GM20431 (cell line): ENCODE measurements around the gene SULT6B1.
"Not testable (repeated sequence)": the region's sequence is repeated elsewhere in the genome, so short reads cannot be mapped to it uniquely, and the experiment has no call there.

Source experiments
- in situ Hi-C: fragments of 300-500 bp; cut with MseI, MboI; formaldehyde crosslinking; loops from one replicate; pipeline ENCODE4 v1.15.0; 2020; ENCODE audit warnings: low sequenced_read_pairs; ENCODE audit not compliant: unreplicated experiment

Gene SULT6B1, protein sequence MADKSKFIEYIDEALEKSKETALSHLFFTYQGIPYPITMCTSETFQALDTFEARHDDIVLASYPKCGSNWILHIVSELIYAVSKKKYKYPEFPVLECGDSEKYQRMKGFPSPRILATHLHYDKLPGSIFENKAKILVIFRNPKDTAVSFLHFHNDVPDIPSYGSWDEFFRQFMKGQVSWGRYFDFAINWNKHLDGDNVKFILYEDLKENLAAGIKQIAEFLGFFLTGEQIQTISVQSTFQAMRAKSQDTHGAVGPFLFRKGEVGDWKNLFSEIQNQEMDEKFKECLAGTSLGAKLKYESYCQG

DNA sequence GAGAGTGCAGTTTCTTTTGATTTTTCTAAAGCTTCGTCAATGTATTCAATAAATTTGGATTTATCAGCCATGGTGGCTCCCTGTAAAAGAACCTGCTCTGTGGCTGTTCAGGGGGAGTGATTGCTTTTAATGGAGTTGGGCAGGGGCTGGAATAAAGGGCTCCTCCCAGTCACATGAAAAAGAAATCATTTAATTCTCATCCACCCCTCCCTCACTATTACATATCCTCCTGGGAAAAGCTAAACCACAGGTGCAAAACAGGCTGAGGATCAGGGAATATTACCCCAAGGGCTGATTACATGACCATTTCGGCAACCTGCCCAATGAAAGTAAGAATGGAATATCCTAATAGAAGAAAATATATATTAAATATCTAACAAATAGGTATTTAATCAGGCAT lies at the start of gene SULT6B1:
TSS of gene SULT6B1 (minus strand) at position 101 of the 400 bp plus-strand sequence. CDS start at position 71, 30 bp downstream.
- in situ Hi-C loops: no loop called here

DNA sequence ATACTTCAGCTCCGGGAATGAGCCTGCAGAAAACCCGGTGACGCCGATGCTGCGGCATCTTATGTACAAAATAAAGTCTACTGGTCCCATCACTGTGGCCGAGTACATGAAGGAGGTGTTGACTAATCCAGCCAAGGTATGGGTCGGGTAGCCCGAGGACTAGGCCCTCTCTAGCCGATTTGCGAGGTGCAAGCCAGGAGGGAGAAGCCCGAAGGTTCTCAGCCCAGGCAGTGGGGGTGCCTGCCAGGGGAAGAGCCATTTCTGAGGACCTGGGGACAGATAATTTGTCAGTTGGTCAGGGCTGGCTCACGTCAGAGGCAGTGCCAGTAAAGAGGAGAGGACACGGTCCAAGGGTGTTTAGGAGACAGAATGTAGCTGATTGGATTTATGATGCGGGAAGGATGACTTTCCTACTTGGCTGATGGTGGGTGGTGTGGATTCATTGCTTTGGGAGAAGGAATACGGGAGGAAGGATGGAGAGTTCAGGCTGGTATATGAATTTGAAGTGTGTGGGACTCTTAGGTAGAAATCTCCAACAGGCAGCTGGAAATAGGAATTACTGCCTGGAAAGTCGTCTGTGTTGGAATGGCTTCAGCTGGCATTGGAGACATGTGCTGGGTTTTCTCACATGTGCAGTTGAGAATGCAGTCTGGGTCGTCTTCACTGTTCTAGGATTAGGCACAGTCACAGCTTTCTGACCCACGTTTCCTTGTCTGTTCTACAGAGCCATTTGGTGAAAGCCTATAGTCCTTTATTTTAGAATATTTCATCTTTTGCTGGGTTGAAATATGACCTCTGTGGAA lies 43.9 kb upstream of the SULT6B1 start:
- in situ Hi-C loops: no loop called here

DNA sequence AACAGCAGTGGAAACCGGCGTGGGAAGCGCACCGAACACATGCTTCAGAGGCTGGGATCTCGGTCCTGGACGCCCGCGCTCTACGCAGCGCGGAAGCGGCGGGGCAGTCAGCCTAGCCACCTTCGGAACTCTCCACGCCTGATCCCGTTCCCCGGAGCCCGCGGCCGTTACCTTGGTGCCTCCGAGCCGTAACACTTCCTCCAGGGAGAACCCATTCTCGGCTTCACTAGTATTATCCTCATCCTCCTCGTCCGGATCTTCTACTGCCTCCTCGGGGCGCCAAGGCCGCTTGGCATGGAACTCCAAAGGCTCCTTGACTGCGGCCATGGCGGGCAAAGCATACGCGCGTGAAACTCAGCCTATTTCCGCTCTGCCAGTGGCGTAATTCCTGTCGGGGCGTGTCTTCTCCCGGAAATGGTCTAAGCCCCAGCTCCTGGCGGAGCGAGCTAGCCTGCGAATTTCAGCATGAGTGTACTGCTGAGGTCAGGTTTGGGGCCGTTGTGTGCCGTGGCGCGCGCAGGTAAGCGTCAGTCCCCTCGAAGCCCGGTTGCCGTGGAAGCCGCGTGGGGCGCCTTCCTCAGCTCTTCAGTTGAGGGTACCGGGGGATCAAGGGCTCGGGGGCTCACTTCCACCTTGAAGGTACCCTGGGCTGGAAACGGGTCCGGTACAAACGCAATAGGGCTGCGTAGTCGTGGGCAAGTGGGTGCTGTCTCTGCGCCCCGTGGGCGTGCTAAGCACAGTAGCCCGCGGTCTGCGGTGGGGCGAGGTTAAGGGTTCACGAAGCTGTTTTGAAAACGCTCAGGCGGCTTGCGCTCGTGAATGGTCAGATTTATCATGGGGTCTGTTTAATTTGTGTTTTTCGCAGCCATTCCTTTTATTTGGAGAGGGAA lies 43.0 kb upstream of the SULT6B1 start, which contains the start of the genes CEBPZ and NDUFAF7:
TSS of gene CEBPZ (minus strand) at position 356 of the 890 bp plus-strand sequence. CDS start at position 327, 29 bp downstream.
TSS of gene NDUFAF7 (plus strand) at position 418 of the 890 bp plus-strand sequence. CDS start at position 466, 48 bp downstream.
- in situ Hi-C loops: no loop called here

DNA sequence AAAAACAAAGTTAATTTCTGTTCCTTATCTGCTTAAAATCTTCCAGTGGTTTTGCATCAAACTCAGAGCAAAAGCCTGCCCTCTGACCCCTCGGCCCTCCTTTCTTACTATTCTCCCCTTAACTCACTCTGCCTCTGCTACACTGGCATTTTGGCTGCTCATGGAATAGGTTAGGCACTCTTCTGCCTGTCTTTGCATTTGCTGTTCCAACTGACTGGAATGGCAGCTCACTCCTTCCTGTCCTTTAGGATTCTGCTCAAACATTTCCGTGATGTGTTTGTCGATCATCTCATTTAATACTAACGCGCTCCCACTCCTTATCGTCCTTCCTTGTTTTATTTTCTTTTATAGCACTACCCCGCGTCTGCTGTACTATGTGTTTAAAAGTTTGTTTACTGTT lies 42.1 kb upstream of the SULT6B1 start:
- in situ Hi-C loops: no loop called here

DNA sequence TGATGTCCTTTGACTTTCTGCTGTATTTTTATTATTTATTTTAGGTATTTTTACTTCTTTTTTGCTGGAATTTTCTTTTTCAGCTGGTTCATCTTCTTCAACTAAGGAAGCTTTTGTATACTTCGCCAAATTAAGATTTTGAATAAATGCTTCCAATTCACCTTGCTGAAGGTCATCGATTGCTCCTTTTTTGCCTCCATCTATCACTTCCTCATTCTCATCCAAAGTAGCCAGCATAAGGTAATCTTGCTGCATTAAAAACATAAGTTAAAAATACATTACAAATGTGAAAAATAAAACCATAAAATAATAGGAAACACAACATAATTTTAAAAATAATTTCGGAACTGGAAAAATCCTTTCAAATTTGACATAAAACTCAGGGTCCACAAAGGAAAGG lies 40.3 kb upstream of the SULT6B1 start:
- in situ Hi-C loops: no loop called here

DNA sequence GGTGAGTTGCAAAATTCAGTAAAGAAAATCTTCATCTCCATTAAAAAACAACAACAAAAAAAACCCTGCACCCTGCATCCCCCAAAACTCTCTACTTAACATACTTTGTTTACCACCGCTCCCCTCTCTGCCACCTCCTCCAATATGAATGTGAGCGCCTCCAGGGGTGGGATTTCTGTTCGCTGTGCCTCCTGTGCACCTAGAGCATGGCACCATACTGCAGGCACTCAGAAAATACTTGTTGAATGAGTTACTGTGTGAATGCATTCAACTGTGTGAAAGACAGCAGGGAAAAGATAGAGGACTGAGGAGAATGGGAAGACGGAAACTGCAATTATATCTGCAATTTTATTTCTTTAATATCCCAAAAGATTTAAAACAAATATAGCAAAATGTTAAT lies 38.4 kb upstream of the SULT6B1 start:
- in situ Hi-C loops: no loop called here

DNA sequence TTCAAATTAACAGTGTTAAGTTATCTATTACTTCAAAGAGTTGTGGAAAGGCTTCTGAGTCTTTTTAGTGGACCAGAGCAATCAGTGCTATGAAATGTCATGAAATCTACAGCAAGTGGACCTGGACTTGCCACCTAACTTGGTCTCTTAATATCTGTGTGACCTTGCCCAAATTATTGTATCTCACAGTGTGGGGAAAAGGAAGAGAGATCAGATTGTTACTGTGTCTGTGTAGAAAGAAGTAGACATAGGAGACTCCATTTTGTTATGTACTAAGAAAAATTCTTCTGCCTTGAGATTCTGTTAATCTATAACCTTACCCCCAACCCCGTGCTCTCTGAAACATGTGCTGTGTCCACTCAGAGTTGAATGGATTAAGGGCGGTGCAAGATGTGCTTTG lies 36.7 kb upstream of the SULT6B1 start:
- in situ Hi-C loops: not testable (repeated sequence)

DNA sequence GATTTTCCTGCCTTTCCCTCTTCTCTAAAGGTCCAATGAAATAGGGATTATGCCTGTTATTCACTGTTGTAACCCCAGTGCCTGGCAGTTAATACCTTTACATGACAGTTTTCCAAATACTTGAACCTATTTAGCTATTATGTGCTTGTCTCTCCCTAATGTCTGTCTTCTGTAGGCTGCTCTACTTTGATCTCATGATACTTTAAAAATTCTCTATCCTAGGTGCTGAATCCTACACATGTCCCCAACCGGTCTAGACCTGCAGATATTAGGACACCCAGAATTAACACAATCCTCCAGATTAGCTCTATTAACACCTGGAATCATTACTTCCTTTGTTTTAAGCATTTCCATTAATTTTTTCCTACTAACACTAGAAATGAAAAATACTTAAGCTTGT lies 35.6 kb upstream of the SULT6B1 start:
- in situ Hi-C loops: no loop called here

DNA sequence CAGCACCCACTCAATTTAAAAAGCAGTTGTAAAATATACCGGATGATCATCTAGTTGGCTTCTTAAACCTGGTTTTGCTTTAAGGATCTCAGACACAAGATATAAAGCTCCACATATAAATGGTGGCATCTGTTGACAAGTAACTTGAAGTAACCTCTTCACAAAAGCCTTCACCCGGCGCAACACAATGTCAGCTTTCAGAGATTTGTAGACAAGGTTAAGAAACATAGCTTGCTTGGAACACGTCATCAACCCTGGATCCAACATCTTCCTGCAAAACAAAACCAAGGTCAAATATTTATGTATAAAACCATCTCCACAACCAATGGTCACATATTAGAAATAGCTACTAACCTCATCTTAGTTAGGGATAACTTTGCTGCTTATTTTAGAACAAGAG lies 34.7 kb upstream of the SULT6B1 start:
- in situ Hi-C loops: no loop called here

DNA sequence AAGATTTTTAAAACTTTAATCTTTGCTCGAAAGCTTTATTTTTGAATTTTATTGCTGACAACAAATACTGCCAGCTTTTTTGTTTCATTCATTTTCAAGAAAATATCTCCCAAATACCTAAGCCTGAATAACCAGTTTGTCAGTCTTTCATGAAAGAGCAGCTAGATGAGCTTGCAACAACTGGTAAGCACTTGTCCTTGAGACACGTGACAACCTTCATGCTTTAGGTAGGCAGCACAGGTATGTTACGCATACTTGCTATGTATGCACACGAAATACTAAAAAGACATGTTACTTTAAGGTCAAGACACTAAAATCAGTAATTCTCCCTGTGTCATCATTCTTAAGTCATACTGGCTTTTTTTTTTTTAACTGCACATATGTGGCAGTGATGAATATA lies 30.6 kb upstream of the SULT6B1 start:
- in situ Hi-C loops: no loop called here

DNA sequence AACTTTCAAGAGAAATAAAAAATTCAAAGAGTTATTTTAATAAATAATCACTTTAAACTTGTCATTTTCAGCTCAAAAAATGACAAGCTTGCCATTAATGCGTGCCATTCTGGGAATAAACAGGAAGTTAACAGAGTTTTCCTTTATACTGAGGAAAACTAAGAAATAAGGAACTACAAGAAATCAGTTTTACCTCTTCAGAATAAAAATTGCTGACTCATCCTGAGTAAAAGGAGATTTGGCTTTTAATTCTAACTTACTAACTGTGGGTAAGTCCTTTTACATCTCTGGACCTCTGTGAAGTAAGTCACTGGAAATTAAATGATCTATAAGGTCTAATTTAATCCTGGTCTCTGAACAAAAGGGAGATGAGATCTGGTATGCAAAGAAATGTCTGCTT lies 26.8 kb upstream of the SULT6B1 start:
- in situ Hi-C loops: no loop called here

DNA sequence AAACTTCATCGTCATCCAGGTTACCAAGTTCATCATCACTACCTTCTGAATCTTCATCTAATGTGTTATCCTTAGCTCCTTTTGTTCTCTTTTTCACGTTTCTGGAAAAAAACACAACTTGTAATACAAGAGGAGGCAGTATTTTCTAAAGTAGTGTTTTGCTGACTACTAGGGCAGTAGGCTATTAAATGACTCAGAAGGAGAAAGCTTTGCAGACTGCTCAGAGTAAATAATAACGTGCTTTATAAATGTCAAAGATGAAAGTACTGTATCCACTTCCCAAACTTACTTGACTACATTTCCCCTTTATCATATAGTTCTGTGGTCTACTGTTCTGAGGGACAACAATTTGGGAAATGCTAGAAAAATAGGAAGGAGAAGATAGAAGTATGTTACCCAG lies 23.5 kb upstream of the SULT6B1 start:
- in situ Hi-C loops: no loop called here

DNA sequence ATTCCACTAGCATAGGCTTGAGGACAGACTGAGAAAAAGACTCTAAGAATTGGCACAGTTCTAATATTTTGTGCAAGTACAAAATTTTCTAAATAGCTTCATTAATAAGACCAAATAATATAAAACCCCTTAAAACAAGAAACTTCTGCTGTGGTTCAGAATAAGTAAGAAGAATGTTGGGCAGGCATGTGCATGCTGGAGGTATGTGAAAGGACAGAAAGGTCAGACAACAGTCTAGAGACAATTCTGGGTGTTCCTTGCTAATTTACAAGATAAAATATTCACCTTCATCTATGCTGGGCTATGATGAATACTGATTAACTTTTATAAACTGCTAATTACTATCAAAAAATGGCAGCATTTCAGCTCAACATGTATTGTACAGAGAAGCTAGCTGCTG lies 22.7 kb upstream of the SULT6B1 start:
- in situ Hi-C loops: no loop called here

DNA sequence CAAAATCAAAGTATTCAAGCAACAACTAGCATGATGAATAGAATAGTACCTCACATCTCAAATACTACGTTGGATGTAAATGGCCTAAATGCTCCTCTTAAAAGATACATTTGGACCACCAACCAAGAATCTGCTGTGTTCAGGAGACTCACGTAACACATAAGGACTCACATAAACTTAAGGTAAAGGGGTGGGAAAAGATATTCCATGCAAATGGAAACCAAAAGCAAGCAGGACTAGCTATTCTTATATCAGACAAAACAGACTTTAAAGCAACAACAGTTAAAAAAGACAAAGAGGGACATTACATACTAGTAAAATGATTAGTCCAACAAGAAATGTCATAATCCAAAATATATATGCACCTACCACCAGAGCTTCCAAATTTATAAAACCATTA lies 18.3 kb upstream of the SULT6B1 start:
- in situ Hi-C loops: not testable (repeated sequence)

DNA sequence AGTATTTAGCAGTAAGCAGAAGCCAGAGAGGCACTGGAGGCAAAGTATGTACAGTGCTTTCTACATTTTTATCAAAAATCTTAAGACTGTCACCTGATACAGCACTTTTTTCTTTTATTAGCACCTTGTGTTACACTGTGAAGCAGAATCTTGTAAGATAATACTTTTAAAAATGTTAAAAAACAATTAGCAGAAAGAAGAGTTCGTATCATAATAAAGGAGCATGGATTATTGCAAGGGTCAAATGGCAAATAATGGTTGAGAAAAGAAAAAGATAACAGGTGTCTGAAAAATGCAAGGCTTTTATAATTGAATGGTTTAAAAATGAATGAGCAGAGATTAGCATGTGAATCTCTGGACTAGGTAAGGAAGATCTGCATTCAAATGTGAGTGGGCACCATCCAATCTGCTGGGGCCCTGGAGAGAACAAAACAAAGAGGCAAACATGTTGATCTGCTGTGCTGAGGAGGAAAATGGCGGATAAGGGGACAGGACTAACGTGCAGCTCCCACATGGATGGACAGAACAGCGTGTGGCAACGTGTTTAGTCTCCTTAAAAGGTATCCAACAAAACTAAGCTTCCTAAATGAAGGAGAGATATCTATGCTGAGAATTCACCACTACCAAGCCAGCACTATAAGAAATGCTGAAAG lies 17.3 kb upstream of the SULT6B1 start:
- in situ Hi-C loops: no loop called here

DNA sequence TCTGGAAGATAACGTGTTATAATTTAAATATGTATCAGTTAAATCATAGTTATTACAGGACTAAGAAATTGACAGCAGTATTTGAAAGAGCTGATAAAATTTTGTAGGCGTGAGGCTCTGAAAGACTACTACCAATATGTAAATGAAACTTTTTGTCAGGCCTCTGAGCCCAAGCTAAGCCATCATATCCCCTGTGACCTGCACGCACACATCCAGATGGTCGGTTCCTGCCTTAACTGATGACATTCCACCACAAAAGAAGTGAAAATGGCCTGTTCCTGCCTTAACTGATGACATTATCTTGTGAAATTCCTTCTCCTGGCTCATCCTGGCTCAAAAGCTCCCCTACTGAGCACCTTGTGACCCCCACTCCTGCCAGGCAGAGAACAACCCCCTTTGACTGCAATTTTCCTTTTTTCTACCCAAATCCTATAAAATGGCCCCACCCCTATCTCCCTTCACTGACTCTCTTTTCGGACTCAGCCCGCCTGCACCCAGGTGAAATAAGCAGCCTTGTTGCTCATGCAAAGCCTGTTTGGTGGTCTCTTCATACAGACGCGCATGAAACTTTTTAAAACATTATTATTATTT lies 16.7 kb upstream of the SULT6B1 start:
- in situ Hi-C loops: not testable (repeated sequence)

DNA sequence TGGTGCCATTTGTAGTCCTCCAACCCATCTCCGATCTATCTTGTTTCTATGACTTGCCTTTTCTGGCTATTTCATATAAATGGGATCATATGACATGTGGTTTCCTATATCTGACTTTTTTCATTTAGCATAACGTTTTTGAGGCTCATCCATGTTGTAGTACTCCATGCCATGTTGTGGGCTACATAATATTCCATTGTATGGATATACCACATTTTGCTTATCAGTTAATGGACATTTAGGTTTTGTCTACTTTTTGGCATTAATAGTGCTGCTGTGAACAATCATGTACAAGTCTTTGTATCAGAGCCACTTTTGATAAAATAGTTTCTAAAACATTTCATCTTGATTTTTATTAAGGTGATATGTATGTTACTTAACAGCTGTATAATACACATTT lies 15.2 kb upstream of the SULT6B1 start:
- in situ Hi-C loops: no loop called here

DNA sequence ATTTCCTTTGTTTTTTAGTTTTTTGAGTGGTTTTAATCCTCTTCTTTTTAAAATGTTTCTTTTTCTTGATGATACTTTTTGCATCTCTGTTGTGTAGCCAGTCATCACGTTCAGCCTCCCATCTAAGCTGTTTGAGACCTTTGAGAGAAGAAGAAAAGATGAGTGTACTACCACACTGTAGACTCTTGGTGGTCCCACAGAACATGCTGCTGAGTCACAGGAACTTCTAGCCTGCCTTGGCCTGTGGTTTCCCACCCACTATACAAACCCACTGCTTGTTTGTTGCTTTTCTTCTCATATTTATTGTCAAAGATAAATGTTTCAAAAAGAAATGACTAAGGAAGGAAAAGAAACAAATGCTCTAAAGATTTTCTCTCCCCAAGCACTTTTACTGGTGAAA lies 13.3 kb upstream of the SULT6B1 start:
- in situ Hi-C loops: no loop called here

DNA sequence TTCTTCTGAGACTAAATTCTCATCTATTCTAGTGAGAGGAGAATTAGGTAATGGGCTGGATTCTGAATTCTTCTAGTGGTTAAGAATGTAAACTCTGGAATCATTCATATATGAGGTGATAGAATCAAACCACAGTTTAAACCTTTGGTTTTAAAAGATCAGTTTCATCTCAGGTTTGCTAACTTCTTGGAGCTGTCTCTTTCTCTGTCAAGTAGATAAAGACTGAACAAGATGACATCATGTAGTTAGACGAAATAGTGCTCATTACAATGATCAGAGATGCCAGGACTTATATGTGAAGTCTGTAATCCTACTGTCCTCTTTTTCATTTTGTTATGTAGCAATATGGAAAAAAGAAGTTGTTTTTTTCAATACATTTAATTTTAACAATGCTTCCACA lies 12.7 kb upstream of the SULT6B1 start:
- in situ Hi-C loops: no loop called here

DNA sequence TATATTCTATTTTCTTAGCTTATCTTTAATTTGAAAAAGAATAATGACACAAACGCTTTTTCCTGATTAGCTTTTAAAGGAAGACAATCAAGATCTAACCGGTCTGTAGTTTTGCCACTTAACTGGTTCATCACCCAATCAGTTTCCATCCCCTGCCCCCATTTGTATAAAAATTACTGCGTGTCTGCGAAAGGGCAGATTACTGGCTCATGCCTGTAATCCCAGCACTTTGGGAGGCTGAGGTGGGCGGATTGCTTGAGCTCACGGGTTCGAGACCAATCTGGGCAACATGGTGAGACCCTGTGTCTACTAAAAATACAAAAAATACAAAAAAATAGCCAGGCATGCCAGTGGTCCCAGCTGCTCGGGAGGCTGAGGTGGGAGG lies 10.2 kb upstream of the SULT6B1 start:
- in situ Hi-C loops: no loop called here
